Osteocyte (in vitro differentiated cells): ENCODE data around the gene DEDD. TPM values are rescaled to one million over a fixed set of nuclear protein-coding genes. Genes with fewer than 3 reads are reported as not detected.

Source experiments
- DNase-seq: peaks from one replicate; pipeline ENCODE4 v3.0.0; 2021; ENCODE audit warnings: mixed read lengths; ENCODE audit not compliant: unreplicated experiment; ENCODE audit errors: extremely low spot score
- H3K27ac Mint-ChIP-seq: one replicate; pipeline ENCODE4 v1.8.0; 2021; ENCODE audit warnings: mild to moderate bottlenecking, mixed read lengths; ENCODE audit not compliant: unreplicated experiment
- H3K27me3 Mint-ChIP-seq: one replicate; pipeline ENCODE4 v1.8.0; 2021; ENCODE audit warnings: mixed read lengths; ENCODE audit not compliant: unreplicated experiment
- H3K36me3 Mint-ChIP-seq: one replicate; pipeline ENCODE4 v1.8.0; 2021; ENCODE audit warnings: mixed read lengths; ENCODE audit not compliant: unreplicated experiment
- H3K4me1 Mint-ChIP-seq: one replicate; pipeline ENCODE4 v1.8.0; 2021; ENCODE audit warnings: mixed read lengths; ENCODE audit not compliant: unreplicated experiment
- H3K4me3 Mint-ChIP-seq: one replicate; pipeline ENCODE4 v1.8.0; 2021; ENCODE audit warnings: mild to moderate bottlenecking, moderate library complexity, mixed read lengths; ENCODE audit not compliant: unreplicated experiment
- H3K9me3 Mint-ChIP-seq: one replicate; pipeline ENCODE4 v1.8.0; 2021; ENCODE audit warnings: mixed read lengths; ENCODE audit not compliant: unreplicated experiment
- total RNA-seq: library from RNA; stranded (reverse); gene quantifications from 2 replicates; pipeline ENCODE4 v1.2.1, GENCODE V29; 2021
- TF ChIP-seq, protein P1 (sequence below): fragments of 200-600 bp; sonication (generic); IDR thresholded peaks from 2 replicates; pipeline ENCODE4 v1.5.0; 2021; ENCODE audit warnings: antibody characterized with exemption, mild to moderate bottlenecking, moderate library complexity

Gene DEDD
- total RNA-seq, 1 donor from 2014 or later, result 40.8 TPM

DNA sequence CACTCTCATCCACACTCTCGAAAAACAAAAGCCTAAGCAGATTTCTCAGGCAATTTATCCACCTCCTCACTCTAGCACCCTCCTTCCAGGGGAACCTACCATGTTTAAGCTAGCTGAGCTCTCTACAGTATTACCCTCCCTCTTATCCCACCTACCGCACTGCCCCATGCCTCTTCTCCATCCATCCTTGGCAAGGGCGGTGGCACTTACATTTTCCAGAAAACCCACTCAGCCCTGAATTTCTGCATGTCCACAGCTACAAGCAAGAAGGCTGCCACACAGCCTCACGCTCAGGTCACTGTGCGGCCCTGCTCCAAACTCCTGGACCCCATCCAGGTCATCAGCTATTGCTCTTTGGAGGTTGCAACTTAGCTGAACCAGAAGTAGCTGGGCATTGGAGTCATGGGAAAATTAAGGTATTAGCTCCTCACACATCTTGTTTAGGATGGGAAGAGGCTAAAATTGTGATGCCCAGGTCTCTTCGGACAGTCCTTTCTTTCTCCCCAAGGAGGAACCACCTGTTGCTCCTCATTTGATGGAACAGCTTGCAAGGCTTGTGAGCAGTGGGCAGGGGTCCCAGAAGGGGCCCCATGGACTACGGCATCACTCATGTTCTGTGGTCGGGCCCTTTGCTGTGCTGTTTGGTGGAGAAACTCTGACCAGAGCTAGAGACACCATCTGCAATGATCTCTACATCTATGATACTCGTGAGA, 33.2 kb downstream of the DEDD start:
- H3K27ac Mint-ChIP-seq, result no peak overlapping the region
- H3K4me3 Mint-ChIP-seq, result peak overlapping the region; percentile 79
- peaks cover 5% of the 10 kb centered on the region for H3K36me3 Mint-ChIP-seq
- peaks cover 15% of the 10 kb centered on the region for H3K27me3 Mint-ChIP-seq
- DNase-seq, result no peak
- peaks cover 11% of the 10 kb centered on the region for H3K4me1 Mint-ChIP-seq
- H3K9me3 Mint-ChIP-seq, result no peaks in the 10 kb centered on the region
- TF ChIP-seq, protein P1, sequence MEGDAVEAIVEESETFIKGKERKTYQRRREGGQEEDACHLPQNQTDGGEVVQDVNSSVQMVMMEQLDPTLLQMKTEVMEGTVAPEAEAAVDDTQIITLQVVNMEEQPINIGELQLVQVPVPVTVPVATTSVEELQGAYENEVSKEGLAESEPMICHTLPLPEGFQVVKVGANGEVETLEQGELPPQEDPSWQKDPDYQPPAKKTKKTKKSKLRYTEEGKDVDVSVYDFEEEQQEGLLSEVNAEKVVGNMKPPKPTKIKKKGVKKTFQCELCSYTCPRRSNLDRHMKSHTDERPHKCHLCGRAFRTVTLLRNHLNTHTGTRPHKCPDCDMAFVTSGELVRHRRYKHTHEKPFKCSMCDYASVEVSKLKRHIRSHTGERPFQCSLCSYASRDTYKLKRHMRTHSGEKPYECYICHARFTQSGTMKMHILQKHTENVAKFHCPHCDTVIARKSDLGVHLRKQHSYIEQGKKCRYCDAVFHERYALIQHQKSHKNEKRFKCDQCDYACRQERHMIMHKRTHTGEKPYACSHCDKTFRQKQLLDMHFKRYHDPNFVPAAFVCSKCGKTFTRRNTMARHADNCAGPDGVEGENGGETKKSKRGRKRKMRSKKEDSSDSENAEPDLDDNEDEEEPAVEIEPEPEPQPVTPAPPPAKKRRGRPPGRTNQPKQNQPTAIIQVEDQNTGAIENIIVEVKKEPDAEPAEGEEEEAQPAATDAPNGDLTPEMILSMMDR, result no peak

GRCh38 chr1:161098210-161099068, 34.0 kb downstream of the DEDD start, which contains the start of gene KLHDC9:
TSS of gene KLHDC9 (plus strand) at chr1:161098361. CDS start at chr1:161098536, 175 bp downstream.
- peak within 1 kb of the TSS; percentile 39 for H3K27ac Mint-ChIP-seq
- TF ChIP-seq, protein P1, result no peak
- H3K9me3 Mint-ChIP-seq, result no peaks in the 10 kb centered on the region
- peaks cover 18% of the 10 kb centered on the region for H3K27me3 Mint-ChIP-seq
- H3K36me3 Mint-ChIP-seq, result peaks cover 5% of the 10 kb centered on the region
- peak; percentile 88 for DNase-seq
- peak within 1 kb of the TSS; percentile 79 for H3K4me3 Mint-ChIP-seq
- peaks cover 11% of the 10 kb centered on the region for H3K4me1 Mint-ChIP-seq

GRCh38 chr1:161096530-161096929, 35.9 kb downstream of the DEDD start:
- Mint-ChIP-seq H3K4me3 (no peak overlapping the region), H3K9me3 (no peaks in the 10 kb centered on the region), H3K27ac (no peak overlapping the region), H3K4me1 (peaks cover 11% of the 10 kb centered on the region), H3K27me3 (peaks cover 18% of the 10 kb centered on the region), H3K36me3 (peaks cover 2% of the 10 kb centered on the region)
- TF ChIP-seq, protein P1, result no peak
- no peak for DNase-seq

DNA sequence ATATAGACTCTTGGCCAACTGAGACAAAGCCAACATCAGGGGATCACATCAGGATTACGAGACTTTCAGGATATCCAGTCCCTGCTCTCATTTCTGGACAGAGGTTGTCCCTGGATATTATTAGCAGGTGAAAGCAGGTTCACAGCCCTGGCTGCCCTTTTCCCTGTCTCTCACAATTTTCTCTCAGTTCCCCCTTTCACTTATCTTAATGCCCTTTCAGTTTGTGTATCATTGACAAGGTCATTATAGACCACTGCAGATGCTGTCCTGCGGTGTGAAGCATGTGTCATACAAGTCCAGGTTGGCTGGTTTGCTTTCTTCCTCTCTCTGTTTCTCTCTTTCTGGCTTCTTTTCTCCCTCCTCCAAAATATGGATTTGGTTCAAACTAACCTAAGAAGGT, 36.5 kb downstream of the DEDD start:
- Mint-ChIP-seq H3K27ac (no peak overlapping the region), H3K36me3 (no peaks in the 10 kb centered on the region), H3K4me1 (peaks cover 11% of the 10 kb centered on the region), H3K4me3 (no peak overlapping the region), H3K9me3 (no peaks in the 10 kb centered on the region), H3K27me3 (peaks cover 18% of the 10 kb centered on the region)
- TF ChIP-seq, protein P1, result no peak
- no peak for DNase-seq

DNA sequence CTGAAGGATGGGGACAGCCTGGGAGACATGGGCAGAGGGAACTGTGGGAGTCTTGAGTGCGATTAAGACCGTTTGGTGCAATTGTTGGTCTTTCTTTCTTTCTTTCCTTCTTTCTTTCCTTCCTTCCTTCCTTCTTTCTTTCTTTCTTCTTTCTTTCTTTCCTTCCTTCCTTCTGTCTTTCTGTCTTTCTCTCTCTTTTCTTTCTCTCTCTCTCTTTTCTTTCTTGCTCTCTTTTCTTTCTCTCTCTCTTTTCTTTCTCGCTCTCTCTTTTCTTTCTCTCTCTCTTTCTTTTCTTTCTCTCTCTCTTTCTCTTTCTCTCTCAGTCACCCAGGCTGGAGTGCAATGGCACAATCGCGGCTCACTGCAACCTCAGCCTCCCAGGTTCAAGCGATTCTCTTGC, 37.2 kb downstream of the DEDD start:
- Mint-ChIP-seq H3K27ac (no peak overlapping the region), H3K4me3 (no peak overlapping the region), H3K36me3 (no peaks in the 10 kb centered on the region), H3K9me3 (no peaks in the 10 kb centered on the region), H3K4me1 (peaks cover 11% of the 10 kb centered on the region), H3K27me3 (peaks cover 18% of the 10 kb centered on the region)
- no peak for DNase-seq
- TF ChIP-seq, protein P1, result no peak
